ENCODE data around the gene NCBP2. TPM values are rescaled to one million over a fixed set of nuclear protein-coding genes. Genes with fewer than 3 reads are reported as not detected.

Gene NCBP2
- total RNA-seq, 2 experiments from 2014 or later: 121 to 122 TPM

DNA sequence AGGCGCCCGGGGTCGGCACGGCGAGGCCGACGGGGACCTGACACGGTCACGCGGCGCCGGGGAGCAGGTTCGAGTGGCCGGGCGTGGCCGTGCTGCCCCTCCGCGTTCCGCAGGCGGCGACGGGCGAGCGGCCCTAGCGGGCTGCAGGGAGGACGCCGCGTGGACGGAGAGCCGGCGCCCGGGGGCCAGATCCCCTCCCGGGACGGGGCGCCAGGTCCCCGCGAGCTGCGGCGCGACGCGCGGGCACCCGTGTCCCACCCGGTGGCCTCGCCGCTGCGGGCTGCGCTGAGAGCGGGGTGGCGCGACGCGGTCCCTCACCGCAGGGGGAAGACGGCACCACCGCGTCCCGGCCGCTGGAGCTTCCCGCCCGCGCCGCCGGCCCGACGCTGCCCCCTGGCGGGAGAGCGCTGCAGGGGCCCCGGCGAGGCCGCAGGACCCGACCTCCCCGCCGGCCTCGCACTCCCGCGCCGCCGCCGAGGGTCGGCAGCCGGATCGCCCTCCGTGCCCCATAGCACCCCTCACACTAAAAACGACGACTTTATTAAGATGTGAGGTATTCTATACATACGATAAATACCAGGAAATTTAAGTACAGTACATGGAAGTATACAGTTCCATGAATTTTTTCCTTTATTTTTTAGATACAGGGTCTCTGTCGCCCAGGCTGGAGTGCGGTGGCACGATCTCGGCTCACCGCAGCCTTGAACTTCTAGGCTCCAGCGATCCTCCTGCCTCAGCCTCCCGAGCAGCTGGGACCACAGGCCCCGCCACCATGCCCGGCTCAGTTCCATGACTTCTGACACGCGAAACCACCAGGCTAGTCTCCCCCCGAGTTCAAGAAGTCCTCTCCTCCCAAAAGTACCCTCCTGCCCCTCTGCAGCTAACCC lies 27.6 kb upstream of the NCBP2 start:
- CTCF ChIA-PET: interaction anchor here (0.6 to 3.0 kb wide), 12 partner anchors 8 to 542 kb away, joined by 3 to 16 read pairs (median 4); partner anchors contain the start of genes MELTF and NCBP2
- POLR2A ChIA-PET: interaction anchor here (1.4 to 2.1 kb wide), 2 partner anchors 28 to 229 kb away, joined by 6 to 19 read pairs; partner anchors contain the start of gene NCBP2

DNA sequence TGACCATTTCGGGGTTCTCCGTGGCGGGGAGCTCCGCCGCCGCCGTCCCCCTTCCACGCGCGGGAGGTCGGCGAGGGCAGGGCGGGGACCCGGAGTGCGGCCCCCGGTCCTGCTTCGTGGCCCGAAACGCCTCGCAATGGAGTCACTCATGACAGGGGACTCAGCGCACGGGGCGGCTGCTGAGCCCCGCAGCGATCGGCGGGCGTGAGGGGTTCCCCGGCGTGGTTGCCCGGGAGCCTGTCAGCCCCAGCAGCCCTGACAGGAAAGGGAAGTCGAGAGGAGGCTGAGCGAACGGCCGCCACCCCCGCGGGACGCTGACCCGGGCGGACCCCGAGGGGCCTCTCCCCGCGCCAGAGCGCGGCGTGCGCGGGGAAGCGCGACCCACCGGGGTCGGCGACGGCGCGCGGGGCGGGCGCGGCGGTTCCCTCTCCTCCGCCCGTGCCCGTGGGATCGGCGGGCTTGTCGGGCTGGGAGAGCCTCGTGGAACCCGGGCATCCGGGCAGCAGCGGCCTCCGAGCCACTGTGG lies 26.9 kb upstream of the NCBP2 start:
- POLR2A ChIA-PET: interaction anchor here (1.4 to 2.1 kb wide), 2 partner anchors 27 to 229 kb away, joined by 6 to 19 read pairs; partner anchors contain the start of gene NCBP2
- CTCF ChIA-PET: interaction anchor here (0.6 to 3.0 kb wide), 11 partner anchors 8 to 360 kb away, joined by 3 to 16 read pairs (median 4); partner anchors contain the start of genes MELTF and NCBP2

DNA sequence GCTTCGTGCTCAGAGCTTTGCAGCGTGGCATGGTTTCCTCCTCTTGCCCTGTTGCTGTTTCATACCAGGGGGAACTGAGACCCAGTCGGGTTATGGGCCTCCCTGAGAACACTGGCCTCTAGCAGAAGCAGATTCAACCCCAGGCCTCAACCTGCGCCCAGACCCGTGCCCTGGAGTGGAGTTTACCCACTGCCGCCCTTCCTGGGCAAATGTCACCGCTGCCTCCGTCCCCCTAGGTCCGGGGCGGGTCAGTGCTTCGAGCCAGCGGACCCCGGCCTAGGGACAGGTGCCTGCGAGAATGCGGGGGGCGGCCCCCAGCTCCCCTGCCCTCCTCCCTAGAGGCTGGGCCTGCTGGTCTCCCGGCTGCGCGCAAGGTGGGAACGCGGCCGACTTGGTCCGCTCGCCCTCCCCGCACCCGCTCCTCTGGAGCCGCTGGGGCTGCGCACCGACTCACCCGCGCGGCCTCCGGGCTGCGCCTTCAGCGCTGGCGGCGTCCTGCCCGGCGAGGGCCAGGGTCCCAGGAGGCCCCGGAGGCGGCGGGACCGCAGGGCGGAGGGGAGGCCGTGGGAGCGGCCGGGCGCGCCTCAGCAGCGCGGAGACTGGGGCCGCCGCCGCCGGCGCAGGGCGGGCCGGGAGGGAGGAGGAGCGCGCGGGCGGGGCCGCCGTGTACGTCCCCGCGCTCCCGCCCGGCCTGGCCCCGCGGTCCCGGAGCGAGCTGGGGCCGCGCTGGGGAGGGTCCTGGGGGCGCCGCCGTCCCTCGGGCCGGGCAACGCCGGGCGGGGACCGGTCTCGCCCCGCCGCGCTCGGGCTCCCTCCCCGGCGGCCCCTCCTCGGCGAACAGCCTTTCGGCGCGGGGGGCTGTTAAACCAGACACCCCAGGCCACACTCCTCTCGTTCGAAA lies 26.2 kb upstream of the NCBP2 start, which contains the start of gene PIGZ:
PIGZ (minus strand) TSS at position 601 of the 901 bp plus-strand sequence. CDS start 16,802 bp downstream, outside the sequence.
- CTCF ChIA-PET: interaction anchor here (0.6 to 3.0 kb wide), 6 partner anchors 26 to 595 kb away, joined by 3 to 16 read pairs (median 5); partner anchors contain the start of genes MELTF and NCBP2
- POLR2A ChIA-PET: interaction anchor here (1.4 to 2.1 kb wide), 2 partner anchors 27 to 228 kb away, joined by 6 to 19 read pairs; partner anchors contain the start of gene NCBP2

GRCh38 chr3:196967412-196968232 lies 25.3 kb upstream of the NCBP2 start:
- POLR2A ChIA-PET: no interaction called here
- CTCF ChIA-PET: interaction anchor here (1.2 to 3.0 kb wide), 2 partner anchors 25 to 148 kb away, joined by 3 to 16 read pairs; partner anchors contain the start of gene NCBP2

DNA sequence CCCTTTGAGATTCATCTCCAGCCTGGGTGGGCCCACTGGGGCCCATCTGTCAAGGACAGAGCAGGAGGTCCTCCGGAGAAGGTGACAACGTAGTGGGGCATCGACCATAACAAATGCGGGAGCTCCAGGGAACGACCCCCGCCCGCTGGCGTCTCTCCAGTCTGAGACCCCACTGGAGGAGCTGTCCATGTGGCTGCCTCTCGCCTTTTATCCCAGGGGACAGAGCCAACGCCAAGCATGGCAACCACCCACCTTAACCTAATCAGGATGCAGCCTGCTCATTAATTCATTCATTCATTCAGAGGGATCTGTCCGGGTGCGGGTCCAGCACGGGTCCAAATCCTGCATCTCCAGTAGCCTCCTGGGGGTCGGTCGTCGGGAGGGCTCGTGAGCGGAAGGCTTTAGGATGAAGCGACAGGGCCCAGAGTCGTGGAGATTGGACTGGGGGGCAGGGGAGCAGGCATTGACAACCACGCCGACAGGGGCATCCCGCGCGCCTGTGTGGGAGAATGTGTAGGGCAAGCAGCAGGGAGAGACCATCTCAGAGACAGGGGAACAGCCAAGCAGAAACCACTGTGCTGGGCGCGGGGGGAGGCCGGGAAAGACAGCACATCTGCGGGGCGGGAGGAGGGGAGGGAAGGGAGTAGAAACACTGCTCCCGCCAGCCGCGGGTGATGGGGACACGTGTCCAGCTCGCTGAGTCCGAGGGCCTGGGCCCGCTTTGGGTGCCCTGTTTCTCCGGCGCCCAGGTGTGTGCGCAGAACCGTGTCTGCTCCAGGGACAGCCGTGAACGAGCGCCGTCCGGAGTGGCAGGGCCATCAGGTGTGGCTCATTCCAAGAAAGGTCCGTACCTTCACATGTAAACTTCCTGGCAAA lies 24.4 kb upstream of the NCBP2 start:
- POLR2A ChIA-PET: no interaction called here
- CTCF ChIA-PET: no interaction called here

GRCh38 chr3:196965804-196966173 lies 23.5 kb upstream of the NCBP2 start:
- POLR2A ChIA-PET: no interaction called here
- CTCF ChIA-PET: no interaction called here

GRCh38 chr3:196965112-196965803 lies 22.9 kb upstream of the NCBP2 start:
- ChIA-PET POLR2A (no interaction called here), CTCF (no interaction called here)

DNA sequence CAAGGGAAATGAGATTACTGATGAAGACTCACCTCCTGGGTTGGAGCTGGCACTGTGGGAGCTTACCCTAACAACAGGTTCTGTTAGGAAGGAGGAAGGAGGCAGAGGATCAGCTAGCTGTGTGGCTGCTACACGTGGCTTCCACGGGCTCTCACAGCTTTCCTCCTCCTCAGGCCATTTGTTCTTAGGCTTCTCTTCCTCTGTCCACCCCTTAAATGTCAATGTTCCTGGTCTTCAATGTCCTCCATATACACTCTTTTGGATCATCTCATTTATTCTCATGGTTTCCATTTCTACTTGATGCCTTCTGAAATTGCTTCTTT lies 21.3 kb upstream of the NCBP2 start:
- POLR2A ChIA-PET: no interaction called here
- CTCF ChIA-PET: no interaction called here

GRCh38 chr3:196962930-196963630 lies 20.8 kb upstream of the NCBP2 start:
- ChIA-PET POLR2A (no interaction called here), CTCF (no interaction called here)

DNA sequence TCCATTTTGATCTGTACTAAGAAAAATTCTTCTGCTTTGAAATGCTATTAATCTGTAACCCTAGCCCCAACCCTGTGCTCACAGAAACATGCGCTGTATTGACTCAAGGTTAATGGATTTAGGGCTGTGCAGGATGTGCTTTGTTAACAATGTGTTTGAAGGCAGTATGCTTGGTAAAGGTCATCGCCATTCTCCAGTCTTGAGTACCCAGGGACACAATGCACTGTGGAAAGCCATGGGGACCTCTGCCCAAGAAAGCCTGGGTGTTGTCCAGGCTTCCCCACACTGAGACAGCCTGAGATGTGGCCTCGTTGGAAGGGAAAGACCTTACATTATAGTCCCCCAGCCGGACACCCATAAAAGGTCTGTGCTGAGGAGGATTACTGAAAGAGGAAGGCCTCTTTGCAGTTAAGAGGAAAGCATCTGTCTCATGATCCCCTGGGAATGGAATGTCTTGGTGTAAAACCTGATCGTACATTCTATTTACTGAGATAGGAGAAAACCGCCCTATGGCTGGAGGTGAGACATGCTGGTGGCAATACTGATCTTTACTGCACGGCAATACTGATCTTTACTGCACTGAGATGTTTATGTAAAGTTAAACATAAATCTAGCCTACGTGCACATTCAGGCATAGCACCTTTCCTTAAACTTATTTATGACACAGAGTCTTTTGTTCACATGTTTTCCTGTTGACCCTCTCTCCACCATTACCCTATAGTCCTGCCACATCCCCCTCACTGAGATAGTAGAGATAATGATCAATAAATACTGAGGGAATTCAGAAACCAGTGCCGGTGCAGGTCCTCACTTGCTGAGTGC lies 20.0 kb upstream of the NCBP2 start:
- ChIA-PET CTCF (no interaction called here), POLR2A (no interaction called here)

DNA sequence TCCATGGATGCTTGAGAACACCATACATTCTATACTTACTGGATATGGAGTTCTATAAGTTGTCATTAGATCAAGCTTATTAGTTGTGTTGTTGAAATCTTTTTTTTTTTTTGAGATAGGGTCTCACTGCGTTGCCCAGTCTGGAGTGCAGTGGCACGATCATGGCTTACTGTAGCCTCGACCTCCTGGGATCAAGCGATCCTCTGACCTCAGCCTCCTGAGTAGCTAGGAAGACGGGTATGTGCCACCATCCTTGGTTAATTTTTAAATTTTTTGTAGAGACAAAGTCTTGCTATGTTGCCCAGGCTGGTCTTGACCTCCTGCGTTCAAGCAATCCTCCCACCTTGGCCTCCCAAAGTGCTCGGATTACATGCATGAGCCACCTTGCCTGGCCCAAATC lies 12.5 kb upstream of the NCBP2 start:
- CTCF ChIA-PET: interaction anchor here (0.6 to 0.8 kb wide), 2 partner anchors 15 to 760 kb away, joined by 3 read pairs; no protein-coding TSS in a partner anchor
- POLR2A ChIA-PET: no interaction called here

GRCh38 chr3:196951371-196951770 lies 9.0 kb upstream of the NCBP2 start:
- ChIA-PET CTCF (interaction anchor here (1.0 to 1.7 kb wide), 2 partner anchors 9 to 18 kb away, joined by 4 to 5 read pairs; partner anchors contain the start of gene NCBP2), POLR2A (no interaction called here)

- POLR2A ChIA-PET: no interaction called here
- CTCF ChIA-PET: interaction anchor here (0.5 to 0.9 kb wide), 2 partner anchors 110 to 133 kb away, joined by 3 to 4 read pairs; no protein-coding TSS in a partner anchor
These were observed 7.4 kb upstream of the NCBP2 start for GRCh38 chr3:196949750-196950149.

DNA sequence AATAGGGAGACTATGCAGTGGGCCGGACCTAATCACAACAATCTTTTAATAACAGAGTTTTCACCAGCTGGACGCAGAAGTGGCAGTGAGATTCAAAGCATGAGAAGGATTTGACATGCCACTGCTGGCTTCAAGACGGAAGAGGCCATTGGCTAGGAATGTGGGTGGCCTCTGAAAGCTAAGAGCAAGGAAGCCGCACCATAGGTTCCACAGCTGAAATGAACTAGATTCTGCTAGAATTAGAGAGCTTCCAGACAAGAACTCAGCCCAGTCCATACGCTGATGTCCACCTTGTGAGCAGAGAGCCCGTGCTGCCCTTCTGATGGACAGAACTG lies 6.9 kb upstream of the NCBP2 start:
- POLR2A ChIA-PET: no interaction called here
- CTCF ChIA-PET: interaction anchor here (0.5 to 0.9 kb wide), 2 partner anchors 110 to 133 kb away, joined by 3 to 4 read pairs; no protein-coding TSS in a partner anchor

DNA sequence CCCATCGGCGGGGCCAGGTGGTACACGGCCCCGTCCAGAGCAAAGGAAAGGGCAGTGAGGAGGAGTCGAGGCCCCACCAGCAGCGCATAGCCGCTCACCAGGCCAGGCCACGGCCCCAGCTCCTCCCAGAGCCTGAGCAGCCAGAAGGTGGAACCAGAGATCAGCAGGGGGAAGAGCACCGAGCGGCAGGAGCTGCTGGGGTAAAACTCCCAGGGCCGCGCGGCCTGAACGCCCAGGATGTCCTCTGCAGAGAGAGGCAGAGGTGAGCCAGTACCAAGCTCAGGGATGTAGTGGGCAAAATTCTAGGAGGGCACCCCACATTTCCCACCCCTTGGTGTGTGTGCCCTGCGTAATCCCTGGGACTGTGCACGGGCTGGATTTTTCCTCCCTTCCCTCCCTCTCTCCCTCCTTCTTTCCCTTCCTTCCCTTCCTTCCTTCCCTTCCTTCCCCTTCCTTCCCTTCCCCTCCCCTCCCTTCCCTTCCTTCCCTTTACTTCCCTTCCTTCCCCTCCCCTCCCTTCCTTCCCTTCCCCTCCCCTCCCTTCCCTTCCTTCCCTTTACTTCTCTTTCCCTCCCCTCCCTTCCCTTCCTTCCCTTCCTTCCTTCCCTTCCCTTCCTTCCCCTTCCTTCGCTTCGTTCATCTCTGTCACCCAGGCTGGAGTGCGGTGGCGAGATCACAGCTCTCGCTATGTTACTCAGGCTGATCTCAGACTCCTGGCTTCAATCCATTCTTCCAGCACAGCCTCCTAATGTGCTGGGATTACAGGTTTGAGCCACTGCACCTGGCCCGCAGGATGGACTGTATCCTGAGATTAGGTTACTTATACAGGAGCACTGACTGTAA lies 6.3 kb upstream of the NCBP2 start:
- ChIA-PET POLR2A (no interaction called here), CTCF (no interaction called here)

Data from activated CD8-positive, alpha-beta memory T cell treated with anti-CD3 and anti-CD28 coated beads for 36 hours (primary cell).